GM21423 (cell line): ENCODE results near the gene KCNIP1.

Source experiments
- ATAC-seq: cut with Tn5 transposase; IDR thresholded peaks from one replicate; pipeline ENCODE4 v1.9.1; 2021; ENCODE audit warnings: mild to moderate bottlenecking, moderate library complexity; ENCODE audit not compliant: unreplicated experiment

KCNIP1 gene

DNA sequence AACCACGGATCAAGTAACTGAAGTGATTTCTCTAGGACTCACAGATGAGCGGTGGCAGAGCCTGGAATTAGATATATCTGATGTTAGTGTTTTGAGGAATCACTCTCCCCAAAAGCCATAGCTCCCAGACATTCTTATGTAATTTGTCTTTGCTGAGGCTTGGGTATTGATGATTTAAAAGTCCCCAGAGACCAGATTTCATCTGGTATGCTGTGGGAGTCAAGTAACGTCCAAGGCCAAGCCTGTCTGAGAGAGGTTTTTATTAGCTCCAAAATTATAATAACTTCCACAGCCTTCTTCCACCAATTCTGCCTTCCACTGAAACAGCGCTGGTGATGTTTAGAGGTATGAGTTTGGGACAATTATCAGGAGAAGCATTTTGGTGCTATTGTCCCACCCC lies 21.3 kb upstream of the KCNIP1 start:
- no peak for ATAC-seq

DNA sequence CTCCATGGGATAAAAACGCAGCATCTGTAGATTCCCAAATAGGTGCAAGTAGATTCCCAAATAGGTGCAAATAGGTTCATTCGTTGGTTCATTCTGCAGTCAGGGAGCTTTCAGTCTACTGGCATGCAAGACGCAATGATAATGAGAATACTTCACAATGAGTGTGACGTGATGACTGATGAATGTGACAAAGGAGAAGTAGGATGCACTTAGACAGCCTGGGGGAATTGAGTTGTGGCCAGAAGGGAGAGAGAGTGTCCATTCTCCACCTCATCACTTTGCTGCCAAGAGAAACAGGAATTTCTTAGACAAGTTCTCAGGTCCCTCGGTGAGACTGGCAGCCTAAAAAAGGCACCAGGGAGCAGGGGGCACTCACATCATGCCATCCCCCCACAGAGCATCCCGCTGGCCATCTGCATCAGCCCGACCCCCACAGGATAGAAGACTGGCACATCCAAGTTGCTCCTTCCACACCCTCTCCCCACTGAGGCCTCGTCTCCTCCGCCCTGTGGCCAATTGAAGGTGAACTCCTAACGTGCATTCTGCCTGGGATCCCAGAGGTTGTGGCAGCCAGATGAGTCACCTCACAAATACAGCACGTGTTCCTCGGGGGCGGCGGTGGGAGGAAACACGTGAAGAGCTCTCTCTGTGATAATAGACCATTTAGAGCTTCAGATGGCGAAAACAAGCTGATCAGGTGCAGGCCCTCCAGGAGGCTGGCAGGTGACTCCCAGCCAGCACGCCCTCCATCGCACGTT lies 19.9 kb upstream of the KCNIP1 start:
- no peak for ATAC-seq

DNA sequence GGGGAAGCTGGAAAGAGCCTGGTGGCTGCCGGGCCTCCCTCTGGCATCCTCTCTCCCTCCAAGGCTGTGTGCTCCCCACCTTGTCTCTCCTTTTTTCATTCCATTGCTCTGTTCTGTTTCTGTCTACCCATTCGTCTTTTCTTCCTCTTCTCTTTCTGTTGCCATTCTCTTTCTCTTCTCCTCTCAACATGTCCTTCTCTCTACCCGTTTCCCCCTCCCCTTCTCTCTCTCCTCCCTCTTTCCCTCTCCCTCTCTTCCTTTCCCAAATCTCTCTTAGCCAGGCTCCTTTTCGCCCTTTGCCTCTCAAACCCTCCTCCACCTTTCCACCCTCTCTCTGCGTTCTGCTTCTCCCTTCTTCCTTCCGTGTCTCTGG lies 19.4 kb upstream of the KCNIP1 start:
- ATAC-seq, result no peak

DNA sequence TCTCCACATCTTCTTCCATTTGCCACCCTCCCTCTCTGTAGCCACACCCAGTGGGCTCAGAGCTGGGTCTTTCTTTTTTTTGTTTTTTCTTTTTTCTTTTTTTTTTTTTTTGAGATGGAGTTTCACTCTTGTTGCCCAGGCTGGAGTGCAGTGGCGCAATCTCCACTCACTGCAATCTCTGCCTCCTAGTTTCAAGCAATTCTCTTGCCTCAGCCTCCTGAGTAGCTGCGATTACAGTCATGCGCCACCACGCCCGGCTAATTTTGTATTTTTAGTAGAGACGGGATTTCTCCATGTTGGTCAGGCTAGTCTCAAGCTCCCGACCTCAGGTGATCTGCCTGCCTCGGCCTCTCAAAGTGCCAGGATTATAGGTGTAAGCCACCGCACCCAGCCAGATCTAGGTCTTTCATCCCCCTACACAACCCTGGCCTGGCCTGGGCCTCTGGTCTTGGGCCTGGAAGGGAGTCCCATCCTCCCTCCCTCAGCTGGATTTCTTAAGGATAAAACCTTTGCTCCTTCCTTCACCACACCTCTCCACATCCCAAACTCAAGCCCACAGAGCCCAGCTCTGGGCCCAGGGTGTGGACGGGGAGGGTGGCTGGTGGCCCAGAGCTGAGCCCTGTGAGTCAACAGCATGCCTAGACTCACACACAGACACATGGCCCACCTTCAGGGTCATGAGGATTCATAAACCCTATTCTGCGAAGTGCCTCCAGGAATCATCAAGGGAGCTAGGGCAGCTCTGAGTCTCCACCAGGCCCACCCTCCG lies 18.8 kb upstream of the KCNIP1 start:
- ATAC-seq, result no peak

DNA sequence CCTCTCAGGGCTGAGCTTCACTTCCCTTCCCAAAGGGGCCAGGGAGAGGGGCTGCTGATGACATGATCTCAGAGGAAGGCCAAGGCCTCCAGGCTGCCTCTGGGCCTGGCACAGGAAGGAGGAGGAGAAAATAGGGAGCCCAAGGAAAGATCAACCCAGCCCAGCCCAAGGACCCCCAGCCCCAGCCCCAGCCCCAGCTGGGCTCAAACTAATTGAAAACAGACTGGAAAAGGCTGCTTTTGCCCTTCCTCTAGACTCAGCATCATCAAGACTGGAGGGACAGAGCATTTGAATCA lies 18.3 kb upstream of the KCNIP1 start:
- no peak for ATAC-seq

GRCh38 chr5:170486371-170486770 lies 17.4 kb upstream of the KCNIP1 start:
- no peak for ATAC-seq

DNA sequence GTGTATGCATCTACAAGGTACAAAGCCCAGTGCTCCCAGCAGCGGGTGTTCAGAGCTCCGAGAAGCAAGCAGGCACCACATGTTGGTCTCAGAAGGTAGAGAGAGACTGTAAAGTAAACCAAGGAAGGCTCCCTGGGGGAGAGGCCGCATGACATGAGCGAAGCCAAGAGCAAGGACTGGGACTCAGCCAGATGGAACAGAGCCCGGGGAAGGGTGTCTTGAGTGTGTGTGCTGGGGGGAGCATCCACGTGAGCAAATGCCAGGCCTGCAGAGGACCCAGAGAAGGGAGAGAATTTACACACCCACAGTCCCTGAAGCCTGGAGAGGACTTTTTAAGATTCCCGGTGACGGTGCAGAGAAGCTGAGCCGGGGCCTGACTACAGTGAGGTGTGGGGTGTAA lies 15.2 kb upstream of the KCNIP1 start:
- no peak for ATAC-seq

- ATAC-seq, result no peak
Observed at GRCh38 chr5:170489199-170489598, 14.6 kb upstream of the KCNIP1 start.

- no peak for ATAC-seq
Observed at GRCh38 chr5:170490381-170490780, 13.4 kb upstream of the KCNIP1 start.

- ATAC-seq, result no peak
Observed at GRCh38 chr5:170491479-170491878, 12.3 kb upstream of the KCNIP1 start.

DNA sequence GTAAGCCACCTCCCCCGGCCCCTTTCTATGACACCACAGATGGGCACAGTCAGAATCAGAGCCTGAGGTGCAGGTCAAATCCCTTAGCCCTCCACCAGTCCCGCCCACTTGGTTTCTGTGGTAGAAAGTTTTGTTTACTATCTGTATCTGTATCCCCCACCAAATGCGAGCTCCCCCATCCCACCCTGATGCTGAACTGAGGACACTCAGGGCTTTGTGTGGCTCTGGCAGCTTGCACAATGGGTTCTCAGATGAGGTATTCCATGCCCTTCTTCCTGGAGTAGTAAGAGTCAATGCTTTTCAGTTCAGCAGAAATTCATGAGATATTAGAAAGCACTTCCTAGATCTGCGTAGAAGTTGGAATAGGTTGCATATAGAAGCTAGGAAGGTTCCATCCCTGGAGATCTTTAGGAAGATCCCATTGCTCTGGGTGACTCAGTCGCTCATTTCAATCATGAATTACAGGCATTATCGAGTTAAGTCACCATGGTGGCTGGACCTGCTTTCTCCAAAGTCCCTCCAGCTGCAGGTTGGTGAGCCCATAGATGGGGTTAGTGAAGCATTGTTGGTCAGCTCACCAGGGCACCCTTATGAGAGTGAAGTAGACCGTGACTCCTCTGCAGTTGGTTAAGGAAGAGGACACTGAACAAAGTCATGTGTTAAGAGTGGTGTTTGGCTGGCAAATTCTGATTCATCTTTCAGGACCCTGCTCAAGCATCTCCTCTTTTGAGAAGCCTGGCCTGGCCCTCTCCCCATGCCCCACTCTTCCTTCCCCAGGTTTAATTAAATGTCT lies 10.6 kb upstream of the KCNIP1 start:
- ATAC-seq, result no peak

- no peak for ATAC-seq
Observed at GRCh38 chr5:170494041-170494440, 9.8 kb upstream of the KCNIP1 start.

- ATAC-seq, result no peak
Observed at GRCh38 chr5:170495825-170496661, 7.8 kb upstream of the KCNIP1 start.

GRCh38 chr5:170496662-170497028 lies 7.2 kb upstream of the KCNIP1 start:
- no peak for ATAC-seq

- ATAC-seq, result no peak
Observed at GRCh38 chr5:170497311-170498038, 6.3 kb upstream of the KCNIP1 start.

DNA sequence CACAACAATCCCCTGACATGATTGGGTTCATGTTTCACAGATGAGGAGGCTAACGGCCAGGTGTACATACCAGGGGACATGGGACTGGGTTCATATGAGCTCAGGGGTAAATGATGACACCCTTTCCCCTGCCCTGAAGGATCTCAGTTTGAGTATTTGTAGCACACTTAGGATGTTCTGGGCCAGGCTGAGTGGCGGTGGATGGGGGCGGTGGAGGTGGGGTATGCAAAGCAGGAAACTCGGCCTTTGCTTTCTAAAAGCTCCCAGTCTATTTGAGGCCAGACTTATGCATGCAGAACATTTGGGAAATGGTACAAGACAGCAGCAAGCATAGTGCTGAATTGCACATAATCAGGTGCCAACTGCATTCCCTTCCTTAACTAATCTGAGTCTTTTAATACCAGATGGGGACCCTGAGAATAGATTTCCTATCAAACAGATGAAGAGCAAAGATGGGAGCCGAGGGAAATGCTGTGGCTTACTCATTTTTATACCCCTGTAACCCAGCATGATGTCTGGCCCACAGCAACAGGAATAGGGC lies 4.9 kb upstream of the KCNIP1 start:
- no peak for ATAC-seq

GRCh38 chr5:170499621-170500020 lies 4.2 kb upstream of the KCNIP1 start:
- no peak for ATAC-seq

DNA sequence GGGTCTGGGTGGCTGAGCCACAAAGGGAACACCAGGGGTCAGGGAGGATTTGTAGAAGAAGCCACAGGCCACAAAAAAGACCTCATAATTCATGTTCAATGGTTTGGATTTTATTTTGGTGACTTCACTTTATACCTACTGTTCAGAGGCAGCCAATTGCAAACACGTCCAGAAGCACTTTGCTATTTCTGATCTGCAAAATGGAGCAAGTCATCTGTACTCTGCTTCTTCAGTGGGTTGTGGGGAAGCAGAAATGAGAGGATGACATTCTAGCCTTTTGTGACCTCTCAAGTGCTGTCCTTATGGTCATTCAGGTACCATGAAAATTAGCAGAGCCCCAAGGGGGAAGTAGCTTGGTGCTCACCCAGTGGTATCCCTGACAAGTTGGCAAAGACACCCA lies 2.5 kb upstream of the KCNIP1 start:
- no peak for ATAC-seq

- ATAC-seq, result no peak
Observed at GRCh38 chr5:170501931-170502330, 1.9 kb upstream of the KCNIP1 start.

DNA sequence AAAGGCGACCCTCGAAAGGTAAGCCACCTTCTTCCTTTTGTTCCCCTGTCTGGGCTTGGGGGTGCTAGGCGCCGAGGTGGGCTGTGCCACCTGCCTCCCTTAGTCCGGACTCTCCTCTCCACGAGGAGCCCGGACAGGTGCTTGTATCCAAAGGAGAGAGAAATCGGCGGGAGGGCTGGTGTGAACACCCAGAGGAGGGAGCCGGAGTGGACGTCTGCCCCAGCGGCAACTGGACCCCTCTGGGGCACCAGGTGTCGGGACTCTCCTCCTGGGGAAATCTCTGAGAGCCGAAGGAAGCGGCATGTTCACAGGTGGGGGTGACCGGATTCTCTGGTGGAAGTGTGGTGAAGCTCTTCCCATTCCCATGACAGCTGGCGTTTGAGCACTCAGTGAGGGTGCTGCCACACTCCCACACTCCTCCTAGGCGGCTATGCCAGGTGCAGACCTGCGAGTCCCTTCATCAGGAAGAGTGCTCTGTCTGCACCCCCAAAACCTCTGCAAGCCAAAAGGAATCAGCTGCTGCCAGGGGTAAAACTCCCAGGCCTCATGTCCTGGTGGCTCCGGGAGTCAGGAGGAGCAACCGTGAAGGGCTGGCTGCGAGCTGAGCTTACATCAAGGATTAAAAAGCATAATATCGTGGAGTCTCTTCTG lies 921 bp downstream of the KCNIP1 start:
- ATAC-seq, result no peak
